HPDE6-E6E7 (cell line): ENCODE data around the gene ZP1.
"Not testable (repeated sequence)": the region's sequence is repeated elsewhere in the genome, so short reads cannot be mapped to it uniquely, and the experiment has no call there.

Experiments used
- DNase-seq: peaks from one replicate; pipeline ENCODE4 v3.0.0; 2011; ENCODE audit warnings: missing footprints; ENCODE audit errors: extremely low spot score

The ZP1 gene

DNA sequence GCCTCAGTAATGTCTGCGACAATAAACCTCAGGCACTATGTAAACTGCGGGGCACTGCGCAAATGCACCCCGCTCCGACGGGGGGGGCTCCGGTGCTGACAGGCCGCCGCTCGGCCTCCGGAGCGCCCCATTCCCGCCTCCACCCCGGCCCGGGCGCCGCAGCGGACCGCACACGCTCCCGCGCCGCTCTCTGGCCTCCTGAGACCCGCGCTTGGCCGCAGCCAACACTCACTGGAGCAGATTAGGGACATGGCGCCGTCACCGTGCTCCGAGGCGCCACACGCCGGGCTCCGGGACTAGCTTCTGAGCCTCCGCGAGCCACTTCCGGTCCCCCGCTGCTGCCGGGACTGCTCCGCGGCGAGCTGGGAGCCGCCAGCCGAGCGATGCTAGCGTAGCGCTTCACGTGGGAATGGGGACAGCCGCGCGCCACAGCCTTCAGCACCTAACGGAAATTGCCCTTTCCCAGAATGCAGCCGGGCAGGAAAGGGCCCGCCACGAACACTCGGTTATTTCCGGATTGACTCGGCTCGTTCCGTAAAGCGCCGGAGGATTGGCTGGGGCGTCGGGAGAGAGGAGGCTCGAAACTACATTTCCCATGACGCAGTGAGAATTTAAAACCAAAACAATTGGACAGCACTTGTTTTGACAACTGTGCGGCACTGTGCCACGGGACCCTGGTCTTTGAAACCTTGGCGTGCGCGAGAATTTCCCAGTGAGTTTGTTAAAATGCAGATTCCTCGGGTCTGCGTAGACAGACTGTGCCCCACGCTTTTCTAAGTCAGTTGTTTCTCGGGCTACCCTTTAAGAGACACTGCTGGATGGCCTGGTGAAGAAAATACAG is 39.0 kb downstream of the ZP1 start, which contains the start of gene PRPF19:
TSS of gene PRPF19 (minus strand) at position 454 of the 841 bp plus-strand sequence. CDS start at position 251, 203 bp downstream.
- peak; percentile 92 for DNase-seq

GRCh38 chr11:60908803-60909202 is 41.5 kb downstream of the ZP1 start:
- DNase-seq: no peak

DNA sequence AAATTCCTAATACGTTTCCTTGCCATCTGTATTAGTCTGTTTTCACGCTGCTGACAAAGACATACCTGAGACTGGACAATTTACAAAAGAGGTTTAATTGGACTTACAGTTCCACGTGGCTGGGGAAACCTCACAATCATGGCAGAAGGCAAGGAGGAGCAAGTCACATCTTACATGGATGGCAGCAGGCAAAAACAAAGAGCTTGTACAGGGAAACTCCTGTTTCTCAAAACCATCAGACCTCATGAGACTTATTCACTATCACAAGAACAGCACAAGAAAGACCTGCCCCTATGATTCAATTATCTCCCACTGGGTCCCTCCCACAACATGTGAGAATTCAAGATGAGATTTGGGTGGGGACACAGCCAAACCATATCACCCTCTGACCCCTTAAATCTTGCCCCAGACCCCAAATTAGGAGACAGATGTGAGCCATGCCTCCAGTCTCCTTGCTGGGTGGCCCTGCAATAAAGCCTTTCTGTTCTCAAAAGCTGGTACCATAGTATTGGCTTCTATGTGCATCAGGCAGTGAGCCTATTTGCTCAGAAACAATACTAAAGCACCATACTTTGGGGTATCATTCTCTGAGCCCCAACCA is 42.4 kb downstream of the ZP1 start:
- not testable (repeated sequence) for DNase-seq

- no peak for DNase-seq
Observed at GRCh38 chr11:60910281-60910687, 42.9 kb downstream of the ZP1 start.

GRCh38 chr11:60910711-60911380 is 43.5 kb downstream of the ZP1 start:
- DNase-seq: no peak

GRCh38 chr11:60912223-60912850 is 45.0 kb downstream of the ZP1 start:
- no peak for DNase-seq

DNA sequence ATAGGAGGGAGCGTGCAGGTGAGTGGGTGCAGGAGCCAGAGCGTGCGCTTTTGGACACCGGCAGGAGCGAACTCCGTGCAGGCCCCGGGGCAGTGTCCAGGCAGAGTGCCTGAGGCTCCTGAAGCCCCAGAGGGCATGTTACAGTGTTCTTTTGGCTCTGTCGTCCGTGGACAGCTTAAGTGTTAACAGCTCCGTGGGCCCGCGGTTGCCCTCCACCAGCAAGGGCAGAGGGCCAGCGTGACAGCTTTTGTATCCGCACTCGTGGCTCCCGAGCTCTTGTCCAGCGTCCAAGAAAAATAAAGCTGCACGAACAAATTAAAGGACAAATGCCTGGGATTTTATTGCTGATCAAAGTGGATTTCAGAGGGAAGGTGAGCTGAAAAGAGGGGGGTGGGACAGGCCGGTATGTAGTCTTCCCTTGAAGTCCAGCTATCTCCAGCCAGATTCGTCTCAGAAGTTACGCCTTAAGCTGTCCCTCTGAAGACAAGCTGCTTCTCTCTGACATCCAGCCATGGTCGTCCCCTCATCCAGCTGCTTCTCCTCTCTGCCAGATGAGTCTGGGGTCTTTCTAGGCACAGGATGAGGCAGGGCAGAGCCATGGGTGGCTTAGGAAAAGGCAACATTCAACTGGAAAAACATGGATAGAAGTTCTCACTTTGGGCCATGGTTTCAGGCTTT is 45.6 kb downstream of the ZP1 start:
- no peak for DNase-seq

DNA sequence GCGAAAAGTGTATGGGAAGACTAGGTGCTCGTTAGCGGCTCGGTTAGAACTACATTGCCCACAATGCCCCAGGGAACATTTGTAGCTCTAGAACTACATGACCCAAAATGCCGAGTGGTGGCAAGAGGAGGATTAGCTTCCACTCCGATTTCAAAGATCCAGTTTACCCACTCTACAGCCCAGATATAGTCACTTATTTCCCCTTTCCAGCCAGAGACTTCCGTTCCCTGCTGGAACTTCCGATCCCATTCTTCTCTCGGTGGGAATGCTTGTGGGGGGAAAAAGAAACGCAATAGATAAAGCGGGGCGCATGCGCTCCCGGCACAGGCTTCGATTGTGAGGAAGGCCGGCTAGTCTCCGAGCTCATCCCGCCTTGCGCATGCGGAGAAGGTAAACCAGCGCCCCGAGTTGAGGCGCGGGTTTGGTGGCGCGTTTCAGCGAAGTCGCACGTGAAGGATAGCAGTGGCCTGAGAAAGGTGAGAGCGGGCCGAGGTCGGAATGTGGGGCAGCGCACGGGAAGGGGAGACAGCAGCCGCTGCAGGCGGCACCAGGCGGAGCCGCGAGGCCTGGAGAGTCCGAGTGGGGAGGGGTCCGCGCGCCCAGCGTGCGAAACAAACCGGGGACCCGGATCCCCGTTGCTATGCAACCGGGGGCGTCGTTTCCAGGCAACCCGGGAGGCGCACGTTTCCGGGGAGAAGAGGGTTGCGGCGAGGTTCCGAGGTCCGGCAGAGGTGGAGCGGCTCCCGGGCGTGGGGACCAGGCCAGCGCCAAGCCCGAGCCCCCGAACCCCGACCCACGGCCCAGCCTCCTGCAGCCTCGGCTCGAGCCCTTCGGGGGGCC is 46.7 kb downstream of the ZP1 start, which contains the start of gene TMEM109:
TSS of gene TMEM109 (plus strand) at position 366 of the 840 bp plus-strand sequence. CDS start 5,536 bp downstream, outside the sequence.
- peak; percentile 88 for DNase-seq

DNA sequence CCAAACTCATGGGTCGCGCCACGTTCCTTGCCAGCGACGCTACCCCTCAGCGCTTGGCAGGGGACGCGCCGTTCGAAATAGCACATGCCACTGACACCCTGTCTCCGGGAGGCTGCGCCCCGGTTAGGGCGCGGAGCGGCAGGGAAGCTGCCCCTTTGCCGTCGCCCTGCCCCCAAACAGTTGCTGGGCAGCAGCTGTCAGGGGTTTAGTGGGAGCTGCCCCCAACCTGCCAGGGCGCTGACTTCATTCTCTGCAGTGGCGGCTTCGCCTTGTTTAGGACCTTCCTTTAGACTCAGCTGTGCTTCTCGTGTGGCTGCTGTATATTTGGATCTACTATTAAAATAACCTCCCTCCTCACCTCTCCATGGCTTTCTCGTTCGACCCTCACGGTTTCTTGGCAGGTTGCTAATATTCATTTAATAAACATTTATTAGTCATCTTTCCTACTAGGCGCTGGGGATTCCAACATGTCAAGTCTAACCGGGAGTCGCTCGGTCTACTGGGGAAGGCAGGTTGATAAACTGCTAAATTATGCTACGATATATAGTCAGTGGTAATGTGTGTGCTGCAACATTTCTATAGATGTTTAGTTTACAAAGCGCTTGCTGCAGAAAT is 47.4 kb downstream of the ZP1 start:
- DNase-seq: no peak

- DNase-seq: peak; percentile 69
Observed at GRCh38 chr11:60915248-60915914, 48.0 kb downstream of the ZP1 start.

GRCh38 chr11:60916669-60917206 is 49.4 kb downstream of the ZP1 start:
- DNase-seq: no peak

- DNase-seq: no peak
Observed at GRCh38 chr11:60917267-60917666, 49.9 kb downstream of the ZP1 start.

DNA sequence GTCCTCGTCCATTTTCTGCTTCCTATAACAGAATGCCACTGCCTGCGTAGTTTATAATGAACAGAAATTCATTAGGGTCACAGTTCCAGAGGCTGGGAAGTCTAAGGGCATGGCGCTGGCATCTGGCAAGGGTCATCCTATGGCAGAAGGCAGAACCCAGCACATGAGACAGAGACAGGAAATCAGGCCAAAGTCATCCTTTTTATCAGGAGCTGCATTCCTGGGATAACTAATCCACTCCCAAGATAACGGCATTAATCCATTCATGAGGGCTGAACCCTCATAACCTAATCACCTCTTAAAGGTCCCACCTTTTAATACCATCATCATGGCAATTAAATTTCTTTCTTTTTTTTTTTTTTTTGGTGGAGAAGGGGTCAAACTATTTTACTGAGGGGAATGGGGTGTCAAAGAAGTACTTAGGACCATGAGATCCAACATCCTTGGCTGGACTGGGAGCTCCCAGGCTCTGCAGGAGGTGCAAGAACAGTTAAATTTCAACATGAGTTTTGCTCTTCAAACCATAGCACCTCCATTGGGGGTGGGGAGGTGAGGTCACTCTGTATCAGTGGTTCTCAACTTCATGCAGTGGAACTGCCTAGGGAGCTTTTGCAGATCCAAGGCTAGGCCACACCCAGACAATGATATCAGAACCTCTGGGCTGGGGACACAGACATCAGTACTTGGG is 51.1 kb downstream of the ZP1 start:
- DNase-seq: no peak

DNA sequence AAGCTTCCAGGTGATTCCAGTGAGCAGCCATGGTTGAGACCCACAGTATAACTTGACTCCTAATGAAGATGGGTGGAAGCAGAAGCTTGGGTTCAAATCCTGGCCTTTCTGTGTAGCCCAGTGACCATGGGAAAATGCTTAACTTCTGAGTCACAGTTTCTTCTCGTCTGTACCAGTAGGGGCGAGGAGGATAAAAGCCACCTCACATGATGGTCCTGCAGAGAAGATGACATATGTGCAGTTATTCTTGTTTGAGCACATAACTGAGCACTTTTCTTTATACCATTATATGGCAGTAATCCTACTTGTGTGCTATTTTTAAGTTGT is 51.6 kb downstream of the ZP1 start:
- DNase-seq: no peak

GRCh38 chr11:60919320-60919719 is 52.0 kb downstream of the ZP1 start:
- no peak for DNase-seq

- no peak for DNase-seq
Observed at GRCh38 chr11:60919956-60920355, 52.6 kb downstream of the ZP1 start.

- no peak for DNase-seq
Observed at GRCh38 chr11:60921259-60921658, 53.9 kb downstream of the ZP1 start.

- no peak for DNase-seq
Observed at GRCh38 chr11:60921777-60922335, 54.5 kb downstream of the ZP1 start.
